Kidney (tissue), 14 donors: ENCODE data around the gene FAAP20. TPM values are rescaled to one million over a fixed set of nuclear protein-coding genes. Genes with fewer than 3 reads are reported as not detected.

ENCODE experiments used
- DNase-seq, 5 donors: peaks; one replicate each; pipeline ENCODE4 v3.0.0-alpha.2; 2013 to 2020
- FAIRE-seq: peaks from 2 replicates; lab custom pipeline; 2012; peaks lifted over from hg19 to GRCh38; lab: Jason Lieb, UNC
- H3K27ac ChIP-seq, 2 donors: one replicate each; pipeline ENCODE4 v1.7.0; 2013; ENCODE audit warnings: low read depth in 2 of 2, low read length in 2 of 2, inconsistent platforms in 1 of 2
- H3K27me3 ChIP-seq: one replicate; pipeline ENCODE4 v1.7.1; 2013; ENCODE audit warnings: low read length, inconsistent platforms; ENCODE audit not compliant: control insufficient read depth, insufficient read depth
- H3K36me3 ChIP-seq, 3 donors: one replicate each; pipeline versions ENCODE4 v1.7.0 to v1.7.1; 2013; ENCODE audit warnings: low read length in 3 of 3, control low read depth in 1 of 3, inconsistent platforms in 1 of 3; ENCODE audit not compliant: insufficient read depth in 3 of 3, control insufficient read depth in 2 of 3
- H3K4me1 ChIP-seq, 3 donors: one replicate each; pipeline versions ENCODE4 v1.7.0 to v1.7.1; 2013; ENCODE audit warnings: low read length in 3 of 3, inconsistent platforms in 1 of 3, low read depth in 1 of 3; ENCODE audit not compliant: control insufficient read depth in 2 of 3, insufficient read depth in 2 of 3
- H3K4me3 ChIP-seq, 3 donors: one replicate each; pipeline versions ENCODE4 v1.7.0 to v1.8.1; 2013; ENCODE audit warnings: low read length in 3 of 3, control low read depth in 1 of 3, inconsistent platforms in 1 of 3
- H3K9ac ChIP-seq, 3 donors: one replicate each; pipeline versions ENCODE4 v1.7.0 to v1.7.1; 2013; ENCODE audit warnings: low read length in 3 of 3, control low read depth in 1 of 3, inconsistent platforms in 1 of 3
- H3K9me3 ChIP-seq, 3 donors: one replicate each; pipeline versions ENCODE4 v1.7.0 to v1.7.1; 2013; ENCODE audit warnings: low read length in 3 of 3, control low read depth in 1 of 3, inconsistent platforms in 1 of 3; ENCODE audit not compliant: control insufficient read depth in 2 of 3, insufficient read depth in 1 of 3
- intact Hi-C: fragments of 100-400 bp; cut with DNase I; formaldehyde crosslinking; loops from one replicate; pipeline ENCODE4 v1.11.1; 2022
- polyA plus RNA-seq: library from polyadenylated mRNA; stranded (reverse); fragments of 350-450 nt; fragmentation: Illumina TruSeq; extraction: RNeasy Lipid Tissue Mini Kit (QIAGEN cat#74804); gene quantifications from one replicate; pipeline ENCODE4 v1.2.3, GENCODE V29; 2014; ENCODE audit warnings: low read depth, low replicate concordance; ENCODE audit not compliant: insufficient read depth
- total RNA-seq: library from RNA; stranded (reverse); fragmentation: NEBNext Ultra II Directional; extraction: Animal tissue kit (Norgen Biotek cat#: 25700); gene quantifications from one replicate; pipeline ENCODE4 v1.2.1, GENCODE V29; 2021
- TF ChIP-seq, protein P1 (sequence below): IDR thresholded peaks from 3 replicates; pipeline ENCODE4 v1.5.1; 2012; ENCODE audit warnings: mild to moderate bottlenecking, moderate library complexity, borderline replicate concordance; ENCODE audit not compliant: insufficient read depth; ENCODE audit errors: extremely low read depth
- donor health status: control.
- donor health status: control.
- donor health status: control.
- donor health status: control.
- donor health status: control.
- donor health status: DM: yes; HTN: yes; CAD: no.
- donor health status: Normal renal cell carcinoma (clear cell type).

Gene FAAP20
- total and polyA plus RNA-seq, 2 donors from 2014 or later: 69.0 to 109 TPM

DNA sequence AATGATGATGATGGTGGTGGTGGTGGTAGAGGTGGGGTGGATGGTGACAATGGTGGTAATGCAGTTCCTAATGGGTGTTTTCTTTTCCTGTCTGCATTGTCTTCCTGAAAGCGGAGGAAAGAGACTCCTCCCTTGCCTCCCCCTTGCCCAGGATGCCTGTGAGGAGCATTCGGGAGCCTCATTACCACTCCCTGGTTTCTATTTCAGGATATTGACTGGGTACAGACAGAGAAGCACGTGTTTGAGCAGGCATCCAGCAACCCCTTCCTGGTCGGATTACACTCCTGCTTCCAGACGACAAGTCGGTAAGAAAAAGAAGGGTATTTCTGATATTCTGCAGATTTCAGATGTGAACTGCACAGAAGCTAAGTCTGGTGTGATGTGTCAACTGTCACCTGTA is 38.8 kb downstream of the FAAP20 start:
- Histone ChIP-seq H3K27me3 (no peaks in the 10 kb centered on the region), H3K4me3 (no peak overlapping the region), H3K9me3 (peaks cover 0 to 3% (median 0%) of the 10 kb centered on the region in 3 donors), H3K4me1 (no peaks in the 10 kb centered on the region), H3K36me3 (peaks cover 4 to 13% (median 9%) of the 10 kb centered on the region in 3 donors), H3K9ac (no peak overlapping the region), H3K27ac (no peak overlapping the region)
- DNase-seq (no peak), FAIRE-seq (no peak)
- TF ChIP-seq, protein P1, sequence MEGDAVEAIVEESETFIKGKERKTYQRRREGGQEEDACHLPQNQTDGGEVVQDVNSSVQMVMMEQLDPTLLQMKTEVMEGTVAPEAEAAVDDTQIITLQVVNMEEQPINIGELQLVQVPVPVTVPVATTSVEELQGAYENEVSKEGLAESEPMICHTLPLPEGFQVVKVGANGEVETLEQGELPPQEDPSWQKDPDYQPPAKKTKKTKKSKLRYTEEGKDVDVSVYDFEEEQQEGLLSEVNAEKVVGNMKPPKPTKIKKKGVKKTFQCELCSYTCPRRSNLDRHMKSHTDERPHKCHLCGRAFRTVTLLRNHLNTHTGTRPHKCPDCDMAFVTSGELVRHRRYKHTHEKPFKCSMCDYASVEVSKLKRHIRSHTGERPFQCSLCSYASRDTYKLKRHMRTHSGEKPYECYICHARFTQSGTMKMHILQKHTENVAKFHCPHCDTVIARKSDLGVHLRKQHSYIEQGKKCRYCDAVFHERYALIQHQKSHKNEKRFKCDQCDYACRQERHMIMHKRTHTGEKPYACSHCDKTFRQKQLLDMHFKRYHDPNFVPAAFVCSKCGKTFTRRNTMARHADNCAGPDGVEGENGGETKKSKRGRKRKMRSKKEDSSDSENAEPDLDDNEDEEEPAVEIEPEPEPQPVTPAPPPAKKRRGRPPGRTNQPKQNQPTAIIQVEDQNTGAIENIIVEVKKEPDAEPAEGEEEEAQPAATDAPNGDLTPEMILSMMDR: no peak
- intact Hi-C loops: no loop called here

DNA sequence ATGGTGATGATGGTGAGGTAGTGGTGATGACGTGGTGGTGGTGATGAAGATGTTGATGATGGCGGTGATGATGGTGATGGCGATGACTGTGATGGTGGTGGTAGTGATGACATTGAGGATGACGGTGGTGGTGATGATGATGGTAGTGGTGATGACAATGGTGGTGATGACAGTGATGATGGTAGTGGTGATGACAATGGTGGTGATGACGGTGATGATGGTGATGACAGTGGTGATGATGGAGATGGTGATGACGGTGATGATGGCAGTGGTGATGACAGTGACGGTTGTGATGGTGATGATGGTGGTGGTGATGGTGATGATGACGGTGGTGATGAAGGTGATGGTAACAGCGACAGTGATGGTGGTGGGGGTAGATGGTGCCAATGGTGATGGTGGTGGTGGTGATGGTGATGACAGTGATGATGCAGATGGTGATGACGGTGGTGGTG is 39.4 kb downstream of the FAAP20 start:
- FAIRE-seq (no peak), DNase-seq (no peak)
- H3K9me3 ChIP-seq: peaks cover 0 to 3% (median 0%) of the 10 kb centered on the region in 3 donors
- no peaks in the 10 kb centered on the region for H3K27me3 ChIP-seq
- no peak overlapping the region for H3K27ac ChIP-seq
- peak overlapping the region in 1 of 3 donors; percentile 33 for H3K4me3 ChIP-seq
- TF ChIP-seq, protein P1: no peak
- no peak overlapping the region for H3K9ac ChIP-seq
- intact Hi-C loops: no loop called here
- no peaks in the 10 kb centered on the region for H3K4me1 ChIP-seq
- peaks cover 4 to 13% (median 9%) of the 10 kb centered on the region in 3 donors for H3K36me3 ChIP-seq

DNA sequence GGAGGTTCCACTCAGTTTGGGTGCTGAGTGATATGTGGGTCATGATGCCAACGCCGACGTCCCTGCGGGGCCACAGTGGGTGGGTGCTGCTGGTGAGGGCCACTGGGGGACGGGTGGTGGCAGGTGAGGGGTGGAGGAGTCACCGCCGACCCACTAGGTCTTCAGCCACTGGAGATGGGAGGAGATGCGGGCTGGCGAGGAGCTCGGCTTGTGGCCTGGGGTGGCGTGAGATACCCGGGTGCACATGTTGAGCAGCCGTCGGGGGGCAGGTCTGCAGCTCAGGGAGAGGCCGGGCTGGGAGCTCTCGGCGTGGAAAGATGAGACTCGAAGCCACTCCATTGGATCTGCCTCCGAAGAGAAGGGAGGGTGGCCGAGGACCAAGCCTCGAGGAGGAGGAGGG is 40.5 kb downstream of the FAAP20 start:
- no peak for FAIRE-seq
- Histone ChIP-seq H3K27ac (no peak overlapping the region), H3K9me3 (peaks cover 0 to 3% (median 0%) of the 10 kb centered on the region in 3 donors), H3K9ac (no peak overlapping the region), H3K27me3 (no peaks in the 10 kb centered on the region), H3K36me3 (peaks cover 4 to 11% (median 6%) of the 10 kb centered on the region in 3 donors), H3K4me3 (no peak overlapping the region), H3K4me1 (no peaks in the 10 kb centered on the region)
- no peak for DNase-seq
- TF ChIP-seq, protein P1: no peak
- intact Hi-C loops: no loop called here

DNA sequence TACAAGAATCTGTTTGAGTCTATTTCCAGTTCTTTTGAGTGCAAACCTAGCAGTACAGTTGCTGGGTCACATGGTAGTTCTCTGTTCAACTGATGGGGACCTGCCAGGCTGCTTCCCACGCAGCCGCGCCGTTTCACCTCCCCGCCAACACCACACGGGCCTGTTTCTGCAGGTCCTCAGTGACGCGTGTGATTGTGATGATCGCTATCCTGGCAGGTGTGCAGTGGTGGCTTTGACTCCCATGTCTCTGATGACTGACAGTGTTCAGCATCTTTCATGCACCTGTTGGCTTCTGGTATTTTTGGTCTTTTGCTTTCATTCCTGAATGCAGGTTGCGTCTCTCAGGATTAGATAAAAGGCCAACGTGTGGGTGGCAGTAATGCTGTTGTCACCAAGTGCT is 41.6 kb downstream of the FAAP20 start:
- Histone ChIP-seq H3K4me1 (no peaks in the 10 kb centered on the region), H3K27me3 (no peaks in the 10 kb centered on the region), H3K4me3 (no peak overlapping the region), H3K36me3 (peaks cover 4 to 13% (median 6%) of the 10 kb centered on the region in 3 donors), H3K9me3 (peaks cover 0 to 3% (median 0%) of the 10 kb centered on the region in 3 donors), H3K9ac (no peak overlapping the region), H3K27ac (no peak overlapping the region)
- TF ChIP-seq, protein P1: no peak
- intact Hi-C loops: no loop called here
- DNase-seq (no peak), FAIRE-seq (no peak)
